Stimulated activated CD4-positive, alpha-beta T cell treated with anti-CD3 and anti-CD28 coated beads, Interleukin-4, amount 100 ng/mL, for 48 hours (primary cell): ENCODE results near the gene FBXW11.
"Not testable (repeated sequence)": the region's sequence is repeated elsewhere in the genome, so short reads cannot be mapped to it uniquely, and the experiment has no call there.

ENCODE experiments used
- DNase-seq, 2 donors: peaks; one replicate each; pipeline ENCODE4 v3.0.0-alpha.2; 2020; ENCODE audit warnings: low read depth in 2 of 2

Gene FBXW11

GRCh38 chr5:171913987-171914273 is 92.5 kb downstream of the FBXW11 start:
- no peak for DNase-seq

GRCh38 chr5:171911152-171911551 is 95.3 kb downstream of the FBXW11 start:
- DNase-seq, result no peak

- DNase-seq, result no peak
Observed at GRCh38 chr5:171908638-171909037, 97.8 kb downstream of the FBXW11 start.

GRCh38 chr5:171907725-171908343 is 98.6 kb downstream of the FBXW11 start:
- peak in 1 of 2 donors; percentile 30 for DNase-seq

- DNase-seq, result no peak
Observed at GRCh38 chr5:171906703-171907590, 99.5 kb downstream of the FBXW11 start.

- no peak for DNase-seq
Observed at GRCh38 chr5:171906066-171906570, 100.3 kb downstream of the FBXW11 start.

- DNase-seq, result no peak
Observed at GRCh38 chr5:171904886-171905285, 101.6 kb downstream of the FBXW11 start.

GRCh38 chr5:171901764-171902163 is 104.7 kb downstream of the FBXW11 start:
- no peak for DNase-seq

GRCh38 chr5:171899792-171900191 is 106.6 kb downstream of the FBXW11 start:
- no peak for DNase-seq

GRCh38 chr5:171898879-171899278 is 107.6 kb downstream of the FBXW11 start:
- DNase-seq, result no peak

- no peak for DNase-seq
Observed at GRCh38 chr5:171898386-171898785, 108.1 kb downstream of the FBXW11 start.

GRCh38 chr5:171897231-171897630 is 109.2 kb downstream of the FBXW11 start:
- DNase-seq, result no peak

- no peak for DNase-seq
Observed at GRCh38 chr5:171895081-171895480, 111.4 kb downstream of the FBXW11 start.

- no peak for DNase-seq
Observed at GRCh38 chr5:171893290-171893886, 113.0 kb downstream of the FBXW11 start.

- no peak for DNase-seq
Observed at GRCh38 chr5:171891595-171891994, 114.8 kb downstream of the FBXW11 start.

- no peak for DNase-seq
Observed at GRCh38 chr5:171891150-171891549, 115.3 kb downstream of the FBXW11 start.

GRCh38 chr5:171888051-171888481 is 118.4 kb downstream of the FBXW11 start:
- no peak for DNase-seq

- not testable (repeated sequence) for DNase-seq
Observed at GRCh38 chr5:171886037-171886436, 120.4 kb downstream of the FBXW11 start.

- no peak for DNase-seq
Observed at GRCh38 chr5:171882118-171882517, 124.3 kb downstream of the FBXW11 start.

GRCh38 chr5:171874234-171874633 is 132.2 kb downstream of the FBXW11 start:
- no peak for DNase-seq

GRCh38 chr5:171872666-171873065 is 133.8 kb downstream of the FBXW11 start:
- DNase-seq, result no peak

- no peak for DNase-seq
Observed at GRCh38 chr5:171871711-171872110, 134.7 kb downstream of the FBXW11 start.

GRCh38 chr5:171869956-171870355 is 136.5 kb downstream of the FBXW11 start:
- DNase-seq, result no peak
